Measurements from ENCODE around the gene LCLAT1.
"Not testable (repeated sequence)": the region's sequence is repeated elsewhere in the genome, so short reads cannot be mapped to it uniquely, and the experiment has no call there.

Gene LCLAT1

DNA sequence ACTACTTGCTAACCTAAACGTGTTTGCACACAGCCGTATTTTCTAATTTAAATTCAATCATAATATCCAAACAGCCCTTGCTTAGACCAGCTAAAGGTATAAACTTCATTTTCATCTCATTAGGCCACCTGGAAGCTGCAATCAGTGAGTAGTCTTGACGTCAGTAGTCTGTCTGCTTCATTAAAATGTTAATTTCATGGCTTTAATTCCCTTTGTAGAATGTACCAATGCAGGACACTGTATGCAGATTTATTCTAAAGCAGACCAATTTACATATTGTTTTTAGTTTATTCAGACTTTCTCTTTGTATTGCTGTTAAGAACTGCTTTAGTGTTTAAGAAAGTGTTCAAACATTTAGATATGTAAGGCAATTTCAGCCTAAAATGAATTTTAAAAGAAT is 158.2 kb downstream of the LCLAT1 start:
- no peak overlapping the region for H3K4me3 ChIP-seq (ENCODE audit: extremely low read depth, insufficient read depth, low read length, poor library complexity, severe bottlenecking)
- no CpG with 5 or more reads among the region's 3 CpGs for WGBS, 2 experiments (ENCODE audit: insufficient coverage in 2 of 2)
- no peaks in the 10 kb centered on the region for H3K4me1 ChIP-seq (ENCODE audit: control insufficient read depth, insufficient read depth, low read length, poor library complexity, severe bottlenecking)
- H3K36me3 ChIP-seq (ENCODE audit: control insufficient read depth, insufficient read depth, low read length), result no peaks in the 10 kb centered on the region
- peaks cover 2% of the 10 kb centered on the region for H3K9me3 ChIP-seq (ENCODE audit: control insufficient read depth, low read length)
- no peak overlapping the region for H3K27ac ChIP-seq (ENCODE audit: low read depth, low read length, severe bottlenecking)

DNA sequence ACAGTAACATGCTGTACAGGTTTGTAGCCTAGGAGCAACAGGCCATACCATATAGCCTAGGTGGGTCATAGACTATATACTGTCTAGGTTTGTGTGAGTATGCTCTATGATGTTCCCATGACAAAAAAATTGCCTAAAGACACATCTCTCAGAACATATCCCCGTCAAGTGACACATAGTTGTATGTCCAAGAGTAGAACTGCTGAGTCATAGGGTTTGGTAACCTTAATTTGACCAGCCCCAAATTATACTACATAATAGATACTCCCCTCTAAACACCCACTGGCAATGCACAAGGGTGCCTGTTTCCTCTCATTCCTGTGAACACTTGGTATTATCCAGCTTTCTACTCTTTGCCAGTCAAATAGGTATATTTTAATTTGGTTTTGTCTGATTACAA is 161.6 kb downstream of the LCLAT1 start:
- Histone ChIP-seq H3K4me3 (ENCODE audit: extremely low read depth, insufficient read depth, low read length, poor library complexity, severe bottlenecking) (no peak overlapping the region), H3K36me3 (ENCODE audit: control insufficient read depth, insufficient read depth, low read length) (no peaks in the 10 kb centered on the region), H3K4me1 (ENCODE audit: control insufficient read depth, insufficient read depth, low read length, poor library complexity, severe bottlenecking) (peaks cover 11% of the 10 kb centered on the region), H3K9me3 (ENCODE audit: control insufficient read depth, low read length) (no peaks in the 10 kb centered on the region), H3K27ac (ENCODE audit: low read depth, low read length, severe bottlenecking) (no peak overlapping the region)
- WGBS, 2 experiments (ENCODE audit: insufficient coverage in 2 of 2), result 100% methylated on average over 1 of the region's 1 CpG; no CpG with 5 or more reads in 1 of the 2 experiments

DNA sequence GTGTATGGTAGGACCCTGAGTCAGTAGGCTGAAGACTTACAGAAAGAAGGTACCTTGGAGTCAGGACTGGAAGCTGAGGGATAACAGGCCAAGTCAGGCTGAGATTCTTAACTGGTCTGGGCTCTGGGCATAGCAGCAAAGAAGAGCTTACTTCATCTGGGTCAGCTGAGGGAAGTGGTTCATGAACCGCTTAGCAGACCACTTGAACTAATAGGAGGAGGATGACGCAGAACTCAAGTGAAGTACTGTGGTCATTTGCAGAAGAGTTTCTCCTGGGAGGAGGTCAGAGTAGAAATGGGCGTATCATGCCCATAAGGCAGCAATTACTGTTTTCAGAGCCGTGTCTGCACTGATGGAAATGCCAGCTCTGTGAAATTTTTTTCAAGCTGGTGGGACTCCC is 164.5 kb downstream of the LCLAT1 start:
- no peaks in the 10 kb centered on the region for H3K9me3 ChIP-seq (ENCODE audit: control insufficient read depth, low read length)
- H3K27ac ChIP-seq (ENCODE audit: low read depth, low read length, severe bottlenecking), result peak overlapping the region; percentile 29
- no peaks in the 10 kb centered on the region for H3K36me3 ChIP-seq (ENCODE audit: control insufficient read depth, insufficient read depth, low read length)
- H3K4me1 ChIP-seq (ENCODE audit: control insufficient read depth, insufficient read depth, low read length, poor library complexity, severe bottlenecking), result peaks cover 11% of the 10 kb centered on the region
- WGBS, 2 experiments (ENCODE audit: insufficient coverage in 2 of 2), result 91 to 98% methylated on average over 4 of the region's 4 CpGs
- no peak overlapping the region for H3K4me3 ChIP-seq (ENCODE audit: extremely low read depth, insufficient read depth, low read length, poor library complexity, severe bottlenecking)

DNA sequence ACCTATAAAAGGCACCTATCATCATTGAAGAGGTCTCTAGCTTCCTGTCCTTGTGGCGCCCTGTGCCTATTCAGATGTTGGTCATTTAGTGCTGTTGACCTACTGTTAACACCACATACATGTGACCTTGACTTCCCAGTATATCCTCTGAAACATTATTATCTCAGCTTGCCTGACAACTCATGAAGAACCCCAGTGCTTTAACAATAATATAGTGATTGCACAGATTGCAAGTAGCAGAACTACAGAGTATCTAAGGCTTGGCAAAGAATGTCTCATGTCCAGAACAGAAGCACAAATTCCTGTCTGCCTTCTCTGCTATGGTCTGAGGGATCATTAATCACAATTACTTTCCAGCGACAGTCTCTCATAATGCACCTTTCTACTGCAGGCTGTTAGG is 165.3 kb downstream of the LCLAT1 start:
- no peaks in the 10 kb centered on the region for H3K36me3 ChIP-seq (ENCODE audit: control insufficient read depth, insufficient read depth, low read length)
- peaks cover 11% of the 10 kb centered on the region for H3K4me1 ChIP-seq (ENCODE audit: control insufficient read depth, insufficient read depth, low read length, poor library complexity, severe bottlenecking)
- H3K9me3 ChIP-seq (ENCODE audit: control insufficient read depth, low read length), result no peaks in the 10 kb centered on the region
- WGBS, 2 experiments (ENCODE audit: insufficient coverage in 2 of 2), result 88 to 100% methylated on average over 1 of the region's 2 CpGs
- no peak overlapping the region for H3K4me3 ChIP-seq (ENCODE audit: extremely low read depth, insufficient read depth, low read length, poor library complexity, severe bottlenecking)
- no peak overlapping the region for H3K27ac ChIP-seq (ENCODE audit: low read depth, low read length, severe bottlenecking)

DNA sequence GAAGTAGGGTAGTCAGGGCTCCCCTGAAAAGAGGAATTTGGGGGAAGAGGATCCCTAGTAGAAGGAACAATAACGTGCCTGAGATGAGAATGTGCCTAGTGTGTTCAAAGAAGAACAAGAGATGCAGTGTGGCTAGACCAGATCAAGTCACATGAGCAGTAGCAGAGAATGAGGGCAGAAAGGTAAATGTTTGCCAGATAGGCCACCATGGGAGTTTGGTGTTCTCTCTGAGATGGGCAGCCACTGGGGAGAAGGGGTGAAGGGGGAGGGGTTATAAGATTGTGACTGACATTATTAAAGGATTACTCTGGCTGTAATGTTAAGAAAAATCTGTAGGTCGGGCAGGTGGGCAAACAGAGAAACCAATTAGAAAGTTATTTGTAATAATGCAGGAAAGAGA is 166.0 kb downstream of the LCLAT1 start:
- H3K9me3 ChIP-seq (ENCODE audit: control insufficient read depth, low read length), result no peaks in the 10 kb centered on the region
- no peak overlapping the region for H3K4me3 ChIP-seq (ENCODE audit: extremely low read depth, insufficient read depth, low read length, poor library complexity, severe bottlenecking)
- 66 to 90% methylated on average over 2 of the region's 2 CpGs for WGBS, 2 experiments (ENCODE audit: insufficient coverage in 2 of 2)
- no peaks in the 10 kb centered on the region for H3K36me3 ChIP-seq (ENCODE audit: control insufficient read depth, insufficient read depth, low read length)
- no peak overlapping the region for H3K27ac ChIP-seq (ENCODE audit: low read depth, low read length, severe bottlenecking)
- H3K4me1 ChIP-seq (ENCODE audit: control insufficient read depth, insufficient read depth, low read length, poor library complexity, severe bottlenecking), result peaks cover 11% of the 10 kb centered on the region

DNA sequence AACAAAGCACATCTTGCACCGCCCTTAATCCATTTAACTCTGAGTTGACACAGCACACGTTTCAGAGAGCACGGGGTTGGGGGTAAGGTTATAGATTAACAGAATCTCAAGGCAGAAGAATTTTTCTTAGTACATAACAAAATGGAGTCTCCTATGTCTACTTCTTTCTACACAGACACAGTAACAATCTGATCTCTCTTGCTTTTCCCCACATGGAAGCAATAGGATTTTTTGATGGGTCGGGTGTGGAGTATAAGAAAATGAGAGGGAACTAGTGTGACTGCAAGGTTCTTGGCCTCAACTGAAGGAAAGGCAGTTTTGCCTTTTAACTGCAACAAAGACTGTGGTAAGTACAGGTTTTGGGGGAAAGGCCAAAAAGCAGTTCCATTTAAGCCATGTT is 167.2 kb downstream of the LCLAT1 start:
- WGBS, 2 experiments (ENCODE audit: insufficient coverage in 2 of 2), result 86% methylated on average over 1 of the region's 4 CpGs
- not testable (repeated sequence) for H3K9me3 ChIP-seq (ENCODE audit: control insufficient read depth, low read length); H3K27ac ChIP-seq (ENCODE audit: low read depth, low read length, severe bottlenecking); H3K4me3 ChIP-seq (ENCODE audit: extremely low read depth, insufficient read depth, low read length, poor library complexity, severe bottlenecking); H3K36me3 ChIP-seq (ENCODE audit: control insufficient read depth, insufficient read depth, low read length)
- peaks cover 11% of the 10 kb centered on the region for H3K4me1 ChIP-seq (ENCODE audit: control insufficient read depth, insufficient read depth, low read length, poor library complexity, severe bottlenecking)

DNA sequence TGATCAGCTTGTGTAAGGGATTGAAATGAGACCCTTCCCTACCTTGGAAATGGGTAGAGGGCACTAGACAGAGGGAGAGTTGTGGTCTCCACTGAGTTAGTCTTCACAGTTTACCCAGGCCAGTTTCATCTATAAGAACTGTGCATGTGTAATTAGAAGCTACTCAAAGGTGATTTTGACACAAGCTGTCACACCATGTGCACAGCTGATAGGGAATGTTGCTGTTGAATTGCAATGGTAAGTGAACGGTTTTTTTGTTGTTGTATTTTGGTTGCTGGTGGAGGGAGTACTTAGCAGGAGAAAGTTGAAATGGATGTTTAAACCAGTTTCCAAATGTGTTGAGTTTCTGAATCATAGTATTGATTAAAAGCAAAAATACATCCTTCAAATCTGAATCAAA is 168.9 kb downstream of the LCLAT1 start:
- Histone ChIP-seq H3K4me1 (ENCODE audit: control insufficient read depth, insufficient read depth, low read length, poor library complexity, severe bottlenecking) (peaks cover 11% of the 10 kb centered on the region), H3K9me3 (ENCODE audit: control insufficient read depth, low read length) (no peaks in the 10 kb centered on the region), H3K27ac (ENCODE audit: low read depth, low read length, severe bottlenecking) (no peak overlapping the region), H3K4me3 (ENCODE audit: extremely low read depth, insufficient read depth, low read length, poor library complexity, severe bottlenecking) (no peak overlapping the region), H3K36me3 (ENCODE audit: control insufficient read depth, insufficient read depth, low read length) (no peaks in the 10 kb centered on the region)
- 88% methylated on average over 1 of the region's 1 CpG; no CpG with 5 or more reads in 1 of the 2 experiments for WGBS, 2 experiments (ENCODE audit: insufficient coverage in 2 of 2)

DNA sequence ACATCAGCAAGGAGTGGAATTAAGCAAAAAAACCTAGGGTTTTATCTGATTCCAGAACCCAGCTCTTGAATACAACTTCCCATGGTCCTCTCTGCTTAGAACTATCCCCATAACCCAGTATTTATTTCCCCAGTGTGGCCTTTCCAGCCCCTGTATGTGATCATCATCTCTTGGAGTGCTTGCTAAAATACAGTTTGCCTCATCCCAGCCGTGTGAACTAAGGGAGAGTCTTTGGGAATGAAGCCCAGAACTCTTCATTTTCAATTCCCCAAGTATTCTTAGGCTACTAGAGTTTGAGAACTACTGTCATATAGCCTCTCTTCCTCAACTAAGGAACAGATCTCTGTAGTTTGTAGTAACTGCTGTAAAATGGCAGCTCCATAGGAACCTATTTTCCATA is 173.1 kb downstream of the LCLAT1 start:
- no peaks in the 10 kb centered on the region for H3K4me1 ChIP-seq (ENCODE audit: control insufficient read depth, insufficient read depth, low read length, poor library complexity, severe bottlenecking)
- H3K27ac ChIP-seq (ENCODE audit: low read depth, low read length, severe bottlenecking), result no peak overlapping the region
- no peak overlapping the region for H3K4me3 ChIP-seq (ENCODE audit: extremely low read depth, insufficient read depth, low read length, poor library complexity, severe bottlenecking)
- H3K36me3 ChIP-seq (ENCODE audit: control insufficient read depth, insufficient read depth, low read length), result no peaks in the 10 kb centered on the region
- H3K9me3 ChIP-seq (ENCODE audit: control insufficient read depth, low read length), result no peaks in the 10 kb centered on the region
- WGBS, 2 experiments (ENCODE audit: insufficient coverage in 2 of 2), result no CpG with 5 or more reads among the region's 1 CpG

DNA sequence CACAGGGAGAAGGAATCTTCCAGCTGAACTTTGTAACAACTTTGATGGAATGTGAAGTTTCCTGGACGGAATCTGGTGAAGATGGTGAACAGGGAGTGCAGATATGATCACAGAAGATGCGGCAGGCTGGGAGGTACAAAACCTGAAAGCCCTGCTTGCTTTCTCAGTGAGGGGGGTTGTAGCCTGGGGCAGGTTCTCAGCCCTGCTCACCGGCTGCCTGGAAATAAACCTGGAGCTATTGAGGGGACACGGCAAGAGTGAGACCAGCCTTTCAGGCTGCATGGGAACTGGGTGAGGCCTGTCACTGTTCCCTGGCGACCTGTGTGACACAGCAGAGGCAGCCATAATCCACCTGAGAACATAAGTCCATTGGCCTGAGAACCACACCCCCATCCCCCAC is 174.8 kb downstream of the LCLAT1 start:
- Histone ChIP-seq H3K4me3 (ENCODE audit: extremely low read depth, insufficient read depth, low read length, poor library complexity, severe bottlenecking) (no peak overlapping the region), H3K4me1 (ENCODE audit: control insufficient read depth, insufficient read depth, low read length, poor library complexity, severe bottlenecking) (no peaks in the 10 kb centered on the region), H3K27ac (ENCODE audit: low read depth, low read length, severe bottlenecking) (no peak overlapping the region), H3K36me3 (ENCODE audit: control insufficient read depth, insufficient read depth, low read length) (no peaks in the 10 kb centered on the region), H3K9me3 (ENCODE audit: control insufficient read depth, low read length) (no peaks in the 10 kb centered on the region)
- WGBS, 2 experiments (ENCODE audit: insufficient coverage in 2 of 2), result 87 to 95% methylated on average over 4 to 5 of the region's 5 CpGs

DNA sequence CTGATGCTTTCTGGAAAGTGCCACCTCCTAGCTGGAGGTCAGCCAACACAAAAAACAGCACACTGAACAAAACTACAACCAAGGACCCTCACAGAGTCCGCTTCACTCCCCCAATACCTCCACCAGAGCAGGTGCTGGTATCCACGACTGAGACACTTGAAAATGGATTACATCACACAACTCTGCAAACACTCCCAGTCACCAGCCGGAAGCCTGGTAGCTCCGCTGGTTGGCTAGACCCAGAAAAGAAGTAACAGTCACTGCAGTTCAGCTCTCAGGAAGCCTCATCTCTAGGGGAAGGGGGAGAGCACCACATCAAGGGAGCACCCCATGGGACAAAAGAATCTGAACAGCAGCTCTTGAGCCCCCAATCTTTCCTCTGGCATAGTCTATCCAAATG is 175.4 kb downstream of the LCLAT1 start:
- H3K27ac ChIP-seq (ENCODE audit: low read depth, low read length, severe bottlenecking), result no peak overlapping the region
- no peak overlapping the region for H3K4me3 ChIP-seq (ENCODE audit: extremely low read depth, insufficient read depth, low read length, poor library complexity, severe bottlenecking)
- H3K4me1 ChIP-seq (ENCODE audit: control insufficient read depth, insufficient read depth, low read length, poor library complexity, severe bottlenecking), result no peaks in the 10 kb centered on the region
- no peaks in the 10 kb centered on the region for H3K36me3 ChIP-seq (ENCODE audit: control insufficient read depth, insufficient read depth, low read length)
- H3K9me3 ChIP-seq (ENCODE audit: control insufficient read depth, low read length), result no peaks in the 10 kb centered on the region
- 90 to 100% methylated on average over 1 to 2 of the region's 4 CpGs for WGBS, 2 experiments (ENCODE audit: insufficient coverage in 2 of 2)

DNA sequence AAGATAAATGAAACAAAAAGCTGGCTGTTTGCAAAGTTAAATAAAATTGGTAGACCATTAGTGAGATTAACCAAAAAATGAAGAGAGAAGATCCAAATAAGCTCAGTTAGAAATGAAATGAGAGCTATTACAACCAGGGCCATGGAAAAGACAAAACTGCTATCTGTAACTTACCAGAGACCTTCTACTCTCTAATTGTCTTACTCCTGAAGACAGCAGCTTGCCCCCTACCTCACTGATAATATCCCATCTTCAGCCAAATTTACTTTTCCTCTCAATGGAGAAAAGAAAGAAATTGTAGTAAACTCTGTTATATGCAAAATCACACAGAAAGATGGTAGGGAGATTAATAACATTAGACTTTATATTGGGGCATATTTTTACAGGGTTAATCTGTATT is 178.2 kb downstream of the LCLAT1 start:
- no peaks in the 10 kb centered on the region for H3K9me3 ChIP-seq (ENCODE audit: control insufficient read depth, low read length)
- no peak overlapping the region for H3K27ac ChIP-seq (ENCODE audit: low read depth, low read length, severe bottlenecking)
- no peak overlapping the region for H3K4me3 ChIP-seq (ENCODE audit: extremely low read depth, insufficient read depth, low read length, poor library complexity, severe bottlenecking)
- no peaks in the 10 kb centered on the region for H3K36me3 ChIP-seq (ENCODE audit: control insufficient read depth, insufficient read depth, low read length)
- no peaks in the 10 kb centered on the region for H3K4me1 ChIP-seq (ENCODE audit: control insufficient read depth, insufficient read depth, low read length, poor library complexity, severe bottlenecking)

DNA sequence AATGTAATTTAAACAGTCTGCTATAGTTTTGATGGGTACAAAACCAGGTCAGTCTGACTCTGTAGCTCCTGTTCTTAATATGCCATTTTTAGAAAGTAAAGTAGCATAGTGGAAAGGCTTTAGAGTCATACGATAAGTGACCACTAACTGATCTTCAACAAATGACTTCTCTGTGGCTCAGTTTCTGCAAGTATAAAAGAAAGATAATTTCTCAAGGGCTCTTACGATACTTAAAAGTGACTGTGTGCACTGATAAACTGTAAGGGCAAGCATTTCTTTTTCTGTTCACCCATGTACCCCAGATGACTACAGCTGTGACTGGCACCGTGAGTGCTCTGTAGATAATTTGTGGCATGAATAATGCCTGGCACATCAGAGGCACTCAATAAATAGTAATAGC is 178.7 kb downstream of the LCLAT1 start:
- H3K36me3 ChIP-seq (ENCODE audit: control insufficient read depth, insufficient read depth, low read length), result no peaks in the 10 kb centered on the region
- H3K4me1 ChIP-seq (ENCODE audit: control insufficient read depth, insufficient read depth, low read length, poor library complexity, severe bottlenecking), result no peaks in the 10 kb centered on the region
- no peak overlapping the region for H3K4me3 ChIP-seq (ENCODE audit: extremely low read depth, insufficient read depth, low read length, poor library complexity, severe bottlenecking)
- H3K9me3 ChIP-seq (ENCODE audit: control insufficient read depth, low read length), result no peaks in the 10 kb centered on the region
- H3K27ac ChIP-seq (ENCODE audit: low read depth, low read length, severe bottlenecking), result no peak overlapping the region
- WGBS, 2 experiments (ENCODE audit: insufficient coverage in 2 of 2), result 88 to 100% methylated on average over 1 of the region's 3 CpGs

Data from mesodermal cell (in vitro differentiated cells).